Measurements from ENCODE around the gene ATRNL1. TPM values are rescaled to one million over a fixed set of nuclear protein-coding genes. Genes with fewer than 3 reads are reported as not detected.

Gene ATRNL1
- total RNA-seq, 2 experiments from 2014 or later: not detected

GRCh38 chr10:115604627-115605026 lies 511.5 kb downstream of the ATRNL1 start:
- Histone ChIP-seq H3K79me2 (ENCODE audit: insufficient read depth, low read depth, low read length) (no peaks in the 10 kb centered on the region), H3K4me1 (ENCODE audit: insufficient read depth, low read length, poor library complexity, severe bottlenecking) (no peaks in the 10 kb centered on the region), H3K9me3 (ENCODE audit: low read length) (no peaks in the 10 kb centered on the region), H4K20me1 (ENCODE audit: insufficient read depth, low read length) (no peaks in the 10 kb centered on the region), H3K4me2 (ENCODE audit: low read length) (no peak overlapping the region), H3K36me3 (ENCODE audit: insufficient read depth, low read length) (no peaks in the 10 kb centered on the region), H3K27ac (ENCODE audit: low read depth, low read length, poor library complexity, severe bottlenecking) (no peak overlapping the region), H3K9me2 (ENCODE audit: insufficient read depth, low read length) (no peaks in the 10 kb centered on the region), H3K4me3 (ENCODE audit: low read depth, low read length, poor library complexity, severe bottlenecking) (no peak overlapping the region), H2AFZ (ENCODE audit: low read length) (no peak overlapping the region)
- ChIA-PET CTCF (ENCODE audit: unreplicated experiment) (no interaction called here), POLR2A (interaction anchor here (0.7 kb wide), 1 partner anchor 246 kb away, joined by 3 read pairs; no protein-coding TSS in a partner anchor)
- no peak for DNase-seq (ENCODE audit: low spot score)
- TF ChIP-seq CTCF (conservative IDR thresholded peaks at IDR 0.05; ENCODE audit: low read length) (no peak), EZH2phosphoT487 (IDR thresholded peaks at IDR 0.05; ENCODE audit: borderline replicate concordance, low read depth, low read length) (no peak)
- intact Hi-C loops (cut with micrococcal nuclease; ENCODE audit: unreplicated experiment): no loop called here
- BruUV-seq (replicated peaks): no TSS peak

- Histone ChIP-seq H3K4me3 (ENCODE audit: low read depth, low read length, poor library complexity, severe bottlenecking) (no peak overlapping the region), H4K20me1 (ENCODE audit: insufficient read depth, low read length) (no peaks in the 10 kb centered on the region), H3K4me1 (ENCODE audit: insufficient read depth, low read length, poor library complexity, severe bottlenecking) (no peaks in the 10 kb centered on the region), H3K79me2 (ENCODE audit: insufficient read depth, low read depth, low read length) (no peaks in the 10 kb centered on the region), H3K4me2 (ENCODE audit: low read length) (no peak overlapping the region), H3K27ac (ENCODE audit: low read depth, low read length, poor library complexity, severe bottlenecking) (no peak overlapping the region), H3K36me3 (ENCODE audit: insufficient read depth, low read length) (no peaks in the 10 kb centered on the region), H3K9me2 (ENCODE audit: insufficient read depth, low read length) (no peaks in the 10 kb centered on the region), H2AFZ (ENCODE audit: low read length) (no peak overlapping the region), H3K9me3 (ENCODE audit: low read length) (no peaks in the 10 kb centered on the region)
- ChIA-PET POLR2A (no interaction called here), CTCF (ENCODE audit: unreplicated experiment) (no interaction called here)
- no TSS peak for BruUV-seq (replicated peaks)
- no peak for TF ChIP-seq CTCF (conservative IDR thresholded peaks at IDR 0.05; ENCODE audit: low read length)
- no peak for TF ChIP-seq EZH2phosphoT487 (IDR thresholded peaks at IDR 0.05; ENCODE audit: borderline replicate concordance, low read depth, low read length)
- intact Hi-C loops (cut with micrococcal nuclease; ENCODE audit: unreplicated experiment): no loop called here
- DNase-seq (ENCODE audit: low spot score): no peak
Observed at GRCh38 chr10:115606086-115606485, 512.9 kb downstream of the ATRNL1 start.

- DNase-seq (ENCODE audit: low spot score): no peak
- no peak overlapping the region for H3K4me3 ChIP-seq (ENCODE audit: low read depth, low read length, poor library complexity, severe bottlenecking)
- ChIA-PET CTCF (ENCODE audit: unreplicated experiment) (no interaction called here), POLR2A (no interaction called here)
- H3K9me3 ChIP-seq (ENCODE audit: low read length): no peaks in the 10 kb centered on the region
- no peaks in the 10 kb centered on the region for H3K9me2 ChIP-seq (ENCODE audit: insufficient read depth, low read length)
- H4K20me1 ChIP-seq (ENCODE audit: insufficient read depth, low read length): no peaks in the 10 kb centered on the region
- BruUV-seq (replicated peaks): no TSS peak
- H2AFZ ChIP-seq (ENCODE audit: low read length): no peak overlapping the region
- no peaks in the 10 kb centered on the region for H3K79me2 ChIP-seq (ENCODE audit: insufficient read depth, low read depth, low read length)
- no peaks in the 10 kb centered on the region for H3K4me1 ChIP-seq (ENCODE audit: insufficient read depth, low read length, poor library complexity, severe bottlenecking)
- H3K27ac ChIP-seq (ENCODE audit: low read depth, low read length, poor library complexity, severe bottlenecking): no peak overlapping the region
- H3K36me3 ChIP-seq (ENCODE audit: insufficient read depth, low read length): no peaks in the 10 kb centered on the region
- H3K4me2 ChIP-seq (ENCODE audit: low read length): no peak overlapping the region
- TF ChIP-seq EZH2phosphoT487 (IDR thresholded peaks at IDR 0.05; ENCODE audit: borderline replicate concordance, low read depth, low read length) (no peak), CTCF (conservative IDR thresholded peaks at IDR 0.05; ENCODE audit: low read length) (no peak)
- intact Hi-C loops (cut with micrococcal nuclease; ENCODE audit: unreplicated experiment): no loop called here
Observed at GRCh38 chr10:115606741-115607140, 513.6 kb downstream of the ATRNL1 start.
